Neural cell (in vitro differentiated cells): ENCODE data around the gene TRIB2. TPM values are rescaled to one million over a fixed set of nuclear protein-coding genes. Genes with fewer than 3 reads are reported as not detected.

ENCODE experiments used
- H2AFZ ChIP-seq: fragments of 200-600, 300-800 bp; sonication (generic), shearing (Covaris generic); 2 replicates; pipeline ENCODE4 v1.6.0; 2014; ENCODE audit warnings: low read depth, mild to moderate bottlenecking, antibody characterized with exemption, low read length, moderate library complexity
- H3F3A ChIP-seq: fragments of 200-600 bp; shearing (Covaris generic); 2 replicates; pipeline ENCODE4 v1.6.1; 2016; ENCODE audit warnings: mild to moderate bottlenecking, moderate library complexity, mixed read lengths, antibody characterized with exemption, low read length; ENCODE audit not compliant: insufficient read depth, poor library complexity, severe bottlenecking
- H3K27ac ChIP-seq: fragments of 200-600, 300-800 bp; sonication (generic), shearing (Covaris generic); 2 replicates; pipeline ENCODE4 v1.5.1; 2014; ENCODE audit warnings: mild to moderate bottlenecking, low read length, moderate library complexity
- H3K27me3 ChIP-seq: fragments of 300-800, 200-600 bp; sonication (generic), shearing (Covaris generic); 2 replicates; pipeline ENCODE4 v1.6.0; 2014; ENCODE audit warnings: mild to moderate bottlenecking, low read depth, low read length, moderate library complexity; ENCODE audit not compliant: insufficient read depth
- H3K36me3 ChIP-seq: fragments of 300-800, 200-600 bp; sonication (generic), shearing (Covaris generic); 2 replicates; pipeline ENCODE4 v1.5.1; 2014; ENCODE audit warnings: mild to moderate bottlenecking, antibody characterized with exemption, low read length, moderate library complexity; ENCODE audit not compliant: insufficient read depth
- H3K4me2 ChIP-seq: fragments of 300-800, 200-600 bp; sonication (generic), shearing (Covaris generic); 2 replicates; pipeline ENCODE4 v1.6.0; 2014; ENCODE audit warnings: mild to moderate bottlenecking, low read length
- H3K4me3 ChIP-seq: fragments of 300-800, 200-600 bp; sonication (generic), shearing (Covaris generic); 2 replicates; pipeline ENCODE4 v1.5.1; 2014; ENCODE audit warnings: mild to moderate bottlenecking, low read length, moderate library complexity
- H3K79me2 ChIP-seq: fragments of 200-600 bp; shearing (Covaris generic); replicated peaks from 2 replicates; pipeline ENCODE4 v1.6.0; 2014; ENCODE audit warnings: mild to moderate bottlenecking, low read length, moderate library complexity; ENCODE audit not compliant: insufficient read depth
- H3K9ac ChIP-seq: fragments of 300-800, 200-600 bp; sonication (generic), shearing (Covaris generic); 2 replicates; pipeline ENCODE4 v1.6.1; 2016; ENCODE audit warnings: mild to moderate bottlenecking, low read length, mixed read lengths
- H3K9me2 ChIP-seq: fragments of 200-600 bp; shearing (Covaris generic); 2 replicates; pipeline ENCODE4 v1.6.1; 2016; ENCODE audit warnings: mild to moderate bottlenecking, low read length, mixed read lengths; ENCODE audit not compliant: insufficient read depth
- H3K9me3 ChIP-seq: fragments of 200-600, 300-800 bp; sonication (generic), shearing (Covaris generic); 2 replicates; pipeline ENCODE4 v1.6.1; 2016; ENCODE audit warnings: mild to moderate bottlenecking, mixed run types, low read length, moderate library complexity, mixed read lengths
- H4K20me1 ChIP-seq: fragments of 200-600 bp; shearing (Covaris generic); 2 replicates; pipeline ENCODE4 v1.6.1; 2016; ENCODE audit warnings: mild to moderate bottlenecking, mixed run types; ENCODE audit not compliant: insufficient read depth
- CTCF ChIP-seq: fragments of 450-650 bp; IDR thresholded peaks from 2 replicates; pipeline ENCODE4 v1.5.1; 2014; ENCODE audit warnings: antibody characterized with exemption, mild to moderate bottlenecking, moderate library complexity; ENCODE audit not compliant: poor library complexity, severe bottlenecking
- EP300 ChIP-seq: fragments of 450-650 bp; conservative IDR thresholded peaks from 2 replicates; pipeline ENCODE4 v1.6.1; 2014; ENCODE audit warnings: antibody characterized with exemption, mild to moderate bottlenecking, moderate library complexity; ENCODE audit not compliant: poor library complexity, severe bottlenecking
- EZH2 ChIP-seq: fragments of 200-600, 300-800 bp; shearing (Covaris generic), sonication (generic); IDR thresholded peaks from 2 replicates; pipeline ENCODE4 v1.6.1; 2014; ENCODE audit warnings: antibody characterized with exemption, low read length, borderline replicate concordance, mild to moderate bottlenecking; ENCODE audit not compliant: insufficient read depth, poor library complexity, severe bottlenecking
- MXI1 ChIP-seq: fragments of 450-650 bp; conservative IDR thresholded peaks from 2 replicates; pipeline ENCODE4 v1.6.1; 2014; ENCODE audit warnings: antibody characterized with exemption, mild to moderate bottlenecking; ENCODE audit not compliant: poor library complexity, severe bottlenecking
- POLR2AphosphoS5 ChIP-seq: IDR thresholded peaks from 2 replicates; pipeline ENCODE4 v1.6.1; 2012
- RAD21 ChIP-seq: fragments of 450-650 bp; conservative IDR thresholded peaks from 2 replicates; pipeline ENCODE4 v1.6.1; 2014; ENCODE audit warnings: antibody characterized with exemption, mild to moderate bottlenecking, moderate library complexity
- REST ChIP-seq: IDR thresholded peaks from 2 replicates; pipeline ENCODE4 v1.6.1; 2012; ENCODE audit warnings: borderline replicate concordance
- SMC3 ChIP-seq: fragments of 450-650 bp; conservative IDR thresholded peaks from 2 replicates; pipeline ENCODE4 v1.6.1; 2014; ENCODE audit warnings: antibody characterized with exemption, mild to moderate bottlenecking, moderate library complexity; ENCODE audit not compliant: poor library complexity
- TAF1 ChIP-seq: IDR thresholded peaks from 2 replicates; pipeline ENCODE4 v1.6.1; 2012; ENCODE audit warnings: low read depth
- polyA plus RNA-seq: library from polyadenylated mRNA; depleted of rRNA; stranded (reverse); fragments of >200 nt; gene quantifications from 2 replicates; pipeline ENCODE4 v1.2.3, GENCODE V29; 2014

TRIB2 gene
- polyA plus RNA-seq, 1 donor from 2014 or later = 123 TPM

GRCh38 chr2:12675352-12675795 is 41.4 kb upstream of the TRIB2 start:
- H3K9me3 ChIP-seq = no peaks in the 10 kb centered on the region
- no peak overlapping the region for H3K4me3 ChIP-seq
- H3F3A ChIP-seq = no peaks in the 10 kb centered on the region
- no peaks in the 10 kb centered on the region for H3K79me2 ChIP-seq
- TF ChIP-seq TAF1 (no peak), EP300 (no peak), MXI1 (no peak), SMC3 (no peak), POLR2AphosphoS5 (no peak), CTCF (no peak), REST (no peak), RAD21 (no peak), EZH2 (no peak)
- H3K4me2 ChIP-seq = no peak overlapping the region
- H3K27me3 ChIP-seq = no peaks in the 10 kb centered on the region
- no peaks in the 10 kb centered on the region for H4K20me1 ChIP-seq
- no peaks in the 10 kb centered on the region for H3K9me2 ChIP-seq
- H2AFZ ChIP-seq = no peak overlapping the region
- no peak overlapping the region for H3K27ac ChIP-seq
- H3K36me3 ChIP-seq = no peaks in the 10 kb centered on the region
- H3K9ac ChIP-seq = no peak overlapping the region

GRCh38 chr2:12675801-12676200 is 40.9 kb upstream of the TRIB2 start:
- Histone ChIP-seq H3K27me3 (no peaks in the 10 kb centered on the region), H3K36me3 (no peaks in the 10 kb centered on the region), H4K20me1 (no peaks in the 10 kb centered on the region), H3K4me3 (no peak overlapping the region), H3K9ac (no peak overlapping the region), H3K27ac (no peak overlapping the region), H3K9me2 (no peaks in the 10 kb centered on the region), H3K4me2 (no peak overlapping the region), H3K79me2 (no peaks in the 10 kb centered on the region), H2AFZ (no peak overlapping the region), H3K9me3 (no peaks in the 10 kb centered on the region), H3F3A (no peaks in the 10 kb centered on the region)
- TF ChIP-seq EP300 (no peak), EZH2 (no peak), SMC3 (no peak), MXI1 (no peak), RAD21 (no peak), REST (no peak), TAF1 (no peak), POLR2AphosphoS5 (no peak), CTCF (no peak)
